Measurements from ENCODE around the gene ZAR1.

GRCh38 chr4:48478273-48478672 lies 11.8 kb upstream of the ZAR1 start:
- TF ChIP-seq CTCF (IDR thresholded peaks at IDR 0.05; ENCODE audit: low read length) = no peak
- no peak for TF ChIP-seq EZH2phosphoT487 (IDR thresholded peaks at IDR 0.05; ENCODE audit: low read length)
- TF ChIP-seq EZH2 (optimal IDR thresholded peaks at IDR 0.05; ENCODE audit: low read depth, low read length) = no peak

All from MM.1S (cell line).